ENCODE results near the gene CD86. TPM values are rescaled to one million over a fixed set of nuclear protein-coding genes. Genes with fewer than 3 reads are reported as not detected.

Gene CD86
- total and polyA plus RNA-seq, 7 donors = 3.0 to 18.5 (median 5.5) TPM

GRCh38 chr3:122099255-122099654 lies 44.1 kb downstream of the CD86 start:
- intact Hi-C loops (cut with DNase I) = no loop called here
- no peaks in the 10 kb centered on the region for H3K9me3 ChIP-seq
- no peak overlapping the region for H3K4me3 ChIP-seq
- no peak for DNase-seq
- no peaks in the 10 kb centered on the region for H3K27me3 ChIP-seq
- no peaks in the 10 kb centered on the region for H3K36me3 ChIP-seq
- TF ChIP-seq EP300 (IDR thresholded peaks at IDR 0.05) (no peak), POLR2A (IDR thresholded peaks at IDR 0.05) (no peak), POLR2AphosphoS5 (IDR thresholded peaks at IDR 0.05) (no peak)
- TF ChIP-seq, protein P1, sequence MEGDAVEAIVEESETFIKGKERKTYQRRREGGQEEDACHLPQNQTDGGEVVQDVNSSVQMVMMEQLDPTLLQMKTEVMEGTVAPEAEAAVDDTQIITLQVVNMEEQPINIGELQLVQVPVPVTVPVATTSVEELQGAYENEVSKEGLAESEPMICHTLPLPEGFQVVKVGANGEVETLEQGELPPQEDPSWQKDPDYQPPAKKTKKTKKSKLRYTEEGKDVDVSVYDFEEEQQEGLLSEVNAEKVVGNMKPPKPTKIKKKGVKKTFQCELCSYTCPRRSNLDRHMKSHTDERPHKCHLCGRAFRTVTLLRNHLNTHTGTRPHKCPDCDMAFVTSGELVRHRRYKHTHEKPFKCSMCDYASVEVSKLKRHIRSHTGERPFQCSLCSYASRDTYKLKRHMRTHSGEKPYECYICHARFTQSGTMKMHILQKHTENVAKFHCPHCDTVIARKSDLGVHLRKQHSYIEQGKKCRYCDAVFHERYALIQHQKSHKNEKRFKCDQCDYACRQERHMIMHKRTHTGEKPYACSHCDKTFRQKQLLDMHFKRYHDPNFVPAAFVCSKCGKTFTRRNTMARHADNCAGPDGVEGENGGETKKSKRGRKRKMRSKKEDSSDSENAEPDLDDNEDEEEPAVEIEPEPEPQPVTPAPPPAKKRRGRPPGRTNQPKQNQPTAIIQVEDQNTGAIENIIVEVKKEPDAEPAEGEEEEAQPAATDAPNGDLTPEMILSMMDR (IDR thresholded peaks at IDR 0.05) = no peak
- no peak overlapping the region for H3K27ac ChIP-seq
- whole genome bisulfite sequencing, 2 donors = 66 to 77% methylated on average over 2 of the region's 2 CpGs
- no peaks in the 10 kb centered on the region for H3K4me1 ChIP-seq

- no peaks in the 10 kb centered on the region for H3K9me3 ChIP-seq
- H3K4me1 ChIP-seq = no peaks in the 10 kb centered on the region
- H3K27ac ChIP-seq = no peak overlapping the region
- H3K27me3 ChIP-seq = no peaks in the 10 kb centered on the region
- no peak for DNase-seq
- TF ChIP-seq POLR2A (IDR thresholded peaks at IDR 0.05) (no peak), EP300 (IDR thresholded peaks at IDR 0.05) (no peak), POLR2AphosphoS5 (IDR thresholded peaks at IDR 0.05) (no peak)
- TF ChIP-seq, protein P1 (IDR thresholded peaks at IDR 0.05) = no peak
- no peaks in the 10 kb centered on the region for H3K36me3 ChIP-seq
- 85 to 90% methylated on average over 1 of the region's 1 CpG for WGBS, 2 donors
- intact Hi-C loops (cut with DNase I) = no loop called here
- no peak overlapping the region for H3K4me3 ChIP-seq
These were observed 44.9 kb downstream of the CD86 start for GRCh38 chr3:122100083-122100482.

GRCh38 chr3:122100591-122101463 lies 45.7 kb downstream of the CD86 start:
- Histone ChIP-seq H3K27me3 (no peaks in the 10 kb centered on the region), H3K4me3 (no peak overlapping the region), H3K27ac (no peak overlapping the region), H3K36me3 (no peaks in the 10 kb centered on the region), H3K4me1 (no peaks in the 10 kb centered on the region), H3K9me3 (no peaks in the 10 kb centered on the region)
- TF ChIP-seq, protein P1 (IDR thresholded peaks at IDR 0.05) = no peak
- TF ChIP-seq POLR2AphosphoS5 (IDR thresholded peaks at IDR 0.05) = no peak
- TF ChIP-seq EP300 (IDR thresholded peaks at IDR 0.05) = no peak
- no peak for TF ChIP-seq POLR2A (IDR thresholded peaks at IDR 0.05)
- no peak for DNase-seq
- 47 to 55% methylated on average over 8 of the region's 8 CpGs for WGBS, 2 donors
- intact Hi-C loops (cut with DNase I) = no loop called here

GRCh38 chr3:122101646-122102045 lies 46.5 kb downstream of the CD86 start:
- no peak overlapping the region for H3K27ac ChIP-seq
- no peak overlapping the region for H3K4me3 ChIP-seq
- WGBS, 2 donors = 28 to 31% methylated on average over 3 of the region's 3 CpGs
- no peaks in the 10 kb centered on the region for H3K27me3 ChIP-seq
- intact Hi-C loops (cut with DNase I) = no loop called here
- H3K36me3 ChIP-seq = no peaks in the 10 kb centered on the region
- H3K4me1 ChIP-seq = no peaks in the 10 kb centered on the region
- DNase-seq = no peak
- no peaks in the 10 kb centered on the region for H3K9me3 ChIP-seq
- TF ChIP-seq POLR2A (IDR thresholded peaks at IDR 0.05) = no peak
- TF ChIP-seq, protein P1 (IDR thresholded peaks at IDR 0.05) = peak in 1 of 4 experiments; percentile 19

Measured in sigmoid colon (tissue), 7 donors.